Ovary (tissue), 9 donors: ENCODE results near the gene MAN2A1. TPM values are rescaled to one million over a fixed set of nuclear protein-coding genes. Genes with fewer than 3 reads are reported as not detected.

Experiments
- DNase-seq, 5 donors: peaks; one replicate each; pipeline ENCODE4 v3.0.0-alpha.2; 2019 to 2020
- H3K27ac ChIP-seq, 2 donors: fragments of 200-600 bp; one replicate each; pipeline versions ENCODE4 v1.5.1 to v1.8.0; 2019 to 2022
- H3K27me3 ChIP-seq: fragments of 200-600 bp; one replicate; pipeline ENCODE4 v1.8.0; 2022
- H3K36me3 ChIP-seq: fragments of 200-600 bp; sonication (generic); one replicate; pipeline ENCODE4 v1.5.1; 2019
- H3K4me1 ChIP-seq: one replicate; pipeline ENCODE4 v1.8.1; 2013; ENCODE audit warnings: mild to moderate bottlenecking, moderate library complexity; ENCODE audit not compliant: insufficient read depth
- H3K4me3 ChIP-seq: fragments of 200-600 bp; sonication (generic); one replicate; pipeline ENCODE4 v1.5.1; 2017
- H3K9me3 ChIP-seq, 2 donors: fragments of 200-600 bp in 1 of 2; sonication (generic) in 1 of 2; one replicate each; pipeline versions ENCODE4 v1.5.1 to v1.8.1; 2013 to 2019; ENCODE audit warnings: mild to moderate bottlenecking in 1 of 2, moderate library complexity in 1 of 2
- EP300 ChIP-seq: sonication (generic); formaldehyde crosslinking; IDR thresholded peaks from one replicate; pipeline ENCODE4 v1.6.1; 2017; ENCODE audit warnings: antibody characterized with exemption
- POLR2A ChIP-seq: fragments of 450-650 bp; IDR thresholded peaks from one replicate; pipeline ENCODE4 v1.6.1; 2017; ENCODE audit warnings: antibody characterized with exemption, mild to moderate bottlenecking, moderate library complexity
- WGBS, 3 donors: extraction: QIAGEN DNeasy Blood & Tissue Kit in 1 of 3; methylation state at CpG; one replicate each; pipeline versions ENCODE4 v1.1.5 to v1.1.7; 2013 to 2017; 5-methylcytosine and 5-hydroxymethylcytosine counted together
- intact Hi-C, 4 donors: fragments of 100-400 bp; cut with DNase I; formaldehyde crosslinking; loops; one replicate each; pipeline versions ENCODE4 v1.11.0 to v1.15.1; 2022 to 2023
- polyA plus RNA-seq, 2 donors: library from polyadenylated mRNA; stranded (reverse); fragments of 200-250 nt in 1 of 2; fragments of 350-450 nt in 1 of 2; fragmentation: Illumina TruSeq in 1 of 2; extraction: RNeasy Lipid Tissue Mini Kit (QIAGEN cat#74804) in 1 of 2; gene quantifications; one replicate each; pipeline ENCODE4 v1.2.3, GENCODE V29; 2013 to 2014
- total RNA-seq, 7 donors: library from RNA; depleted of rRNA in 2 of 7; stranded (reverse); fragments of >200 nt in 2 of 7; fragmentation: NEBNext Ultra II Directional in 3 of 7; extraction: Animal tissue kit (Norgen Biotek cat#: 25700) in 3 of 7; gene quantifications; one replicate each; pipeline versions ENCODE4 v1.1.0 to v1.2.4, GENCODE V29; 2016 to 2023
- TF ChIP-seq, protein P1 (sequence below), 3 donors: fragments of 450-650 bp in 2 of 3; fragments of 200-600 bp in 1 of 3; IDR thresholded peaks; one replicate each; pipeline versions ENCODE4 v1.5.1 to v1.8.0; 2016 to 2022; ENCODE audit warnings: antibody characterized with exemption in 3 of 3, mild to moderate bottlenecking in 1 of 3
- donor health status: DM: no; HTN: no; CAD: no; lungs with moderate emphysema.
- donor health status: DM: no; HTN: no; CAD: no.
- donor health status: Bipolar disorder and iron deficiency.
- donor health status: DM: yes; HTN: yes; CAD: no.
- donor health status: DM: no; HTN: no; CAD: no.
- donor health status: DM: yes; HTN: yes; CAD: no.

MAN2A1 gene
- total and polyA plus RNA-seq, 9 donors = 10.7 to 56.5 (median 31.1) TPM

DNA sequence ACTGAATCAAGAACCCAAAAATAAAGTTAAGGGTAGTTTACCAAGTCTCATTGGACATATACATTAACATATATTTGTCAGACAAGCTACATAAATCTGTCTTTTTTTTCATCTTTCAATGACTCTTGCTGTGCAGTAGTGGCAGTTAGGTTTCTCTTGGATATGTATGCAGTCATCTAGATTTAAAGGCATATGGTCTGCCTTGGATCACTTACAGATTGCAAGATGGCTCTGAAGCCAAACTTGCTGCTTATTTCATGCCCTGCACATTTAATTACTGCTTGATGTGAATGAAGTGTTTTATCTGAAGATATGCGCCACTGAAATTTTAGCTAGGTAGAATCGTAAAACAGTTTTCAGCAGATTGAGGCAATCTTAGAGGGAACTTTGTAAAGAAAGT lies 18.6 kb upstream of the MAN2A1 start:
- H3K4me3 ChIP-seq = no peak overlapping the region
- H3K9me3 ChIP-seq = no peaks in the 10 kb centered on the region
- H3K27me3 ChIP-seq = no peaks in the 10 kb centered on the region
- no peak for DNase-seq
- WGBS, 3 donors = 86 to 92% (median 90%) methylated on average over 2 of the region's 2 CpGs
- H3K27ac ChIP-seq = no peak overlapping the region
- TF ChIP-seq POLR2A = no peak
- TF ChIP-seq EP300 = no peak
- TF ChIP-seq, protein P1, sequence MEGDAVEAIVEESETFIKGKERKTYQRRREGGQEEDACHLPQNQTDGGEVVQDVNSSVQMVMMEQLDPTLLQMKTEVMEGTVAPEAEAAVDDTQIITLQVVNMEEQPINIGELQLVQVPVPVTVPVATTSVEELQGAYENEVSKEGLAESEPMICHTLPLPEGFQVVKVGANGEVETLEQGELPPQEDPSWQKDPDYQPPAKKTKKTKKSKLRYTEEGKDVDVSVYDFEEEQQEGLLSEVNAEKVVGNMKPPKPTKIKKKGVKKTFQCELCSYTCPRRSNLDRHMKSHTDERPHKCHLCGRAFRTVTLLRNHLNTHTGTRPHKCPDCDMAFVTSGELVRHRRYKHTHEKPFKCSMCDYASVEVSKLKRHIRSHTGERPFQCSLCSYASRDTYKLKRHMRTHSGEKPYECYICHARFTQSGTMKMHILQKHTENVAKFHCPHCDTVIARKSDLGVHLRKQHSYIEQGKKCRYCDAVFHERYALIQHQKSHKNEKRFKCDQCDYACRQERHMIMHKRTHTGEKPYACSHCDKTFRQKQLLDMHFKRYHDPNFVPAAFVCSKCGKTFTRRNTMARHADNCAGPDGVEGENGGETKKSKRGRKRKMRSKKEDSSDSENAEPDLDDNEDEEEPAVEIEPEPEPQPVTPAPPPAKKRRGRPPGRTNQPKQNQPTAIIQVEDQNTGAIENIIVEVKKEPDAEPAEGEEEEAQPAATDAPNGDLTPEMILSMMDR (IDR thresholded peaks at IDR 0.05) = no peak
- H3K4me1 ChIP-seq = no peaks in the 10 kb centered on the region
- no peaks in the 10 kb centered on the region for H3K36me3 ChIP-seq
- intact Hi-C loops = no loop called here

DNA sequence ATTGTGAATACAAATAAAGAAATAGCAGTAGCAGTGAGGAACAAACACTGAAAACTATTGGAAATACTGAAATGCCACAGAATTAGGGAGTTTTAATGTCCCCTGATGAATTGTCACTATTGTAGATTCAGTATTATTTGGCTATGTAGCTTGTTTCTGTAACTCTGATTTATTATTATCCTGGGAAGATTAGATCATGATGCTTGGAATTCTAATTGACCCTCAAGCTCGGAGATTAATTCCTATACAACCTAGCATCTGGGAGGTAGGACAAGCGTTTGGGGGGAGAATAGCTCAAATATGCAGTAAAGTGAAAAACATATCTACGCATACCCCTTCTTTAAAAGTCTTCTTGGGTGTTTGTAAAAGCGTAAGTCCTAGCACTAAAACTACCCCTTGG lies 15.1 kb upstream of the MAN2A1 start:
- H3K27me3 ChIP-seq = no peaks in the 10 kb centered on the region
- no peaks in the 10 kb centered on the region for H3K4me1 ChIP-seq
- H3K36me3 ChIP-seq = no peaks in the 10 kb centered on the region
- no peak overlapping the region for H3K27ac ChIP-seq
- 76 to 93% (median 76%) methylated on average over 4 of the region's 4 CpGs for WGBS, 3 donors
- TF ChIP-seq, protein P1 (IDR thresholded peaks at IDR 0.05) = no peak
- TF ChIP-seq POLR2A = no peak
- TF ChIP-seq EP300 = no peak
- intact Hi-C loops = no loop called here
- H3K4me3 ChIP-seq = no peak overlapping the region
- DNase-seq = no peak
- H3K9me3 ChIP-seq = no peaks in the 10 kb centered on the region

DNA sequence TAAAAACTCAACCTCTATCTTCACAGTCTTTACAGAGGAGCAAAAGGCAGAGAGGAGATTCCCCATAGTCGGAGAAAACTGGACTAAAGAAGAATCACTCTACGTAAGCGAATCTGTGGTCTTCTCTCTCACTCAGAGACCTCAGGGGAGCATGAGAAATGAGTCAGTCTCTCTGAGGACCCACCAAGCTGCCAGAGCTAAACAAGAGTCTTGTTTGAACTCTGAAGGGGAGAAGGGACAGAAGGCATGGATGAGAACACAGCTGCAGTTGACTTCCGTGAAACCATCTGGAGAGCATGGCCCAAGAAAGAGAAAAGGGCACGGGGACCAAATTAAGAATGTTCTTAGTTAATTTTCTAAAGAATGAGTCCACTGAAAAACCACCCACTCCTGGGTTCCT lies 12.8 kb upstream of the MAN2A1 start:
- Histone ChIP-seq H3K4me3 (no peak overlapping the region), H3K4me1 (no peaks in the 10 kb centered on the region), H3K27ac (no peak overlapping the region), H3K36me3 (no peaks in the 10 kb centered on the region), H3K27me3 (no peaks in the 10 kb centered on the region), H3K9me3 (no peaks in the 10 kb centered on the region)
- intact Hi-C loops = no loop called here
- TF ChIP-seq POLR2A (no peak), EP300 (no peak)
- TF ChIP-seq, protein P1 (IDR thresholded peaks at IDR 0.05) = no peak
- WGBS, 3 donors = 89 to 95% (median 92%) methylated on average over 5 of the region's 5 CpGs
- no peak for DNase-seq

DNA sequence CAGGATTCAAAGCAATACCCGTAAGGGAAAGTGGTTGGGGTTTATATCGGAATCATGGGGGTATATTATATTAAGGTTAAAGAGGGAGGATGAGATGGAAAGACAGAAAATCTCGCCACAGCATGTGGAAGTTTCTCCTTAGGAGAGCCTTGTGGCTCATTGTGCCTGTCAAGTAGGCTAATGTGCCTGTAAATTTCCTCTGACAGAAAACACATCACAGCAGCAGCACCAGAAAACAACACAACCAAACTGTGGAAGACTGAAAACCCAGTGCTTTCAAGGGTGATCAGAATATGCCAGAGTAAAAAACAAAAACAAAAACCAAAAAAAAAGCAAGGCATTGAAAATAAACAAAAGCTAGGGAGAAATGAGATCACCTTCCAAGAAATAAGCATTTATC lies 11.3 kb upstream of the MAN2A1 start:
- TF ChIP-seq EP300 (no peak), POLR2A (no peak)
- TF ChIP-seq, protein P1 (IDR thresholded peaks at IDR 0.05) = no peak
- Histone ChIP-seq H3K4me3 (no peak overlapping the region), H3K9me3 (no peaks in the 10 kb centered on the region), H3K27ac (no peak overlapping the region), H3K27me3 (no peaks in the 10 kb centered on the region), H3K4me1 (no peaks in the 10 kb centered on the region), H3K36me3 (no peaks in the 10 kb centered on the region)
- intact Hi-C loops = no loop called here
- DNase-seq = no peak
- WGBS, 3 donors = 74 to 87% (median 79%) methylated on average over 3 of the region's 3 CpGs

DNA sequence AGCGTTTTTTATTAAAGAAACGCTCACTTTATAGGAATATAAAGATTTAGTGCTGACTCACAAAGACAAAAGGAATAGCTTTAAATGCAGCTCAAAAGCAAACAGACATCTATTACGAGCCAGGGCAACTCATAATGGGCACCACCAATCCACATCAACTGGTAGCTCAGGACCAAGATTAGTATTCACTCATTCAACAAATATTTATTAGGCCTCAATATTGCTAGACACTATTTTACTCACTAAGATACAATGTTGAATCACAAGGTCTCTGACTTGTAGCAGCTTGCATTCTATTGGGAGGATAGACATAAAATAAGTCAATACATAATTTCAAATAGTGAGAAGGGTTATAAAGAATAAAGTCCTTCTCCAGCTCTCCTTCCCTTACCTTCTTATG lies 8.0 kb upstream of the MAN2A1 start:
- no peaks in the 10 kb centered on the region for H3K4me1 ChIP-seq
- no peak for DNase-seq
- intact Hi-C loops = no loop called here
- no peak overlapping the region for H3K4me3 ChIP-seq
- no peaks in the 10 kb centered on the region for H3K36me3 ChIP-seq
- TF ChIP-seq EP300 = no peak
- TF ChIP-seq, protein P1 (IDR thresholded peaks at IDR 0.05) = no peak
- no peak for TF ChIP-seq POLR2A
- no peaks in the 10 kb centered on the region for H3K9me3 ChIP-seq
- no peaks in the 10 kb centered on the region for H3K27me3 ChIP-seq
- WGBS, 3 donors = 93 to 97% (median 97%) methylated on average over 3 of the region's 3 CpGs
- H3K27ac ChIP-seq = no peak overlapping the region
